Mammary epithelial cell (primary cell): ENCODE results near the gene WNT7A.

ENCODE experiments used
- EZH2 ChIP-seq: IDR thresholded peaks from 2 replicates; pipeline ENCODE4 v1.6.1; 2012; ENCODE audit warnings: low read length, inconsistent platforms, borderline replicate concordance
- TF ChIP-seq, protein P1 (sequence below), 2 donors: IDR thresholded peaks in 1 of 2; conservative IDR thresholded peaks in 1 of 2; 2 replicates each; pipeline ENCODE4 v1.5.1; 2011 to 2012; ENCODE audit warnings: inconsistent platforms in 2 of 2, low read length in 2 of 2, mild to moderate bottlenecking in 2 of 2, control low read depth in 1 of 2, low read depth in 1 of 2; ENCODE audit not compliant: insufficient read depth in 1 of 2; ENCODE audit errors: extremely low read depth in 1 of 2

DNA sequence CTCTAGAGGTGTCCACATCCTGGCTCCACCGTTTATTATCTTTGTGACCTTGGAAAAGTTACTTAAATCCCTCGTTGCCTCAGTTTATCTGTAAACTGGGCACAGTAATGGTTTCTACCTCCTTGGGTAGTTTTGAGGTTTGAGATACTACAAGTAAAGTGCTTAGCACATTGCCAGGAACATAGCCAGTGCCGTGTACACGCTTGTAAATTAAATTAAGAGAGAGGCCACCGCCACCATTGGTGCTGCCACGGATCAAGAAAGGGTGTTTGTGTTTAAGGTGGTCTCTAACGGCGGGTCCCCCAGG, 5.8 kb upstream of the WNT7A start:
- TF ChIP-seq, protein P1, sequence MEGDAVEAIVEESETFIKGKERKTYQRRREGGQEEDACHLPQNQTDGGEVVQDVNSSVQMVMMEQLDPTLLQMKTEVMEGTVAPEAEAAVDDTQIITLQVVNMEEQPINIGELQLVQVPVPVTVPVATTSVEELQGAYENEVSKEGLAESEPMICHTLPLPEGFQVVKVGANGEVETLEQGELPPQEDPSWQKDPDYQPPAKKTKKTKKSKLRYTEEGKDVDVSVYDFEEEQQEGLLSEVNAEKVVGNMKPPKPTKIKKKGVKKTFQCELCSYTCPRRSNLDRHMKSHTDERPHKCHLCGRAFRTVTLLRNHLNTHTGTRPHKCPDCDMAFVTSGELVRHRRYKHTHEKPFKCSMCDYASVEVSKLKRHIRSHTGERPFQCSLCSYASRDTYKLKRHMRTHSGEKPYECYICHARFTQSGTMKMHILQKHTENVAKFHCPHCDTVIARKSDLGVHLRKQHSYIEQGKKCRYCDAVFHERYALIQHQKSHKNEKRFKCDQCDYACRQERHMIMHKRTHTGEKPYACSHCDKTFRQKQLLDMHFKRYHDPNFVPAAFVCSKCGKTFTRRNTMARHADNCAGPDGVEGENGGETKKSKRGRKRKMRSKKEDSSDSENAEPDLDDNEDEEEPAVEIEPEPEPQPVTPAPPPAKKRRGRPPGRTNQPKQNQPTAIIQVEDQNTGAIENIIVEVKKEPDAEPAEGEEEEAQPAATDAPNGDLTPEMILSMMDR (conservative IDR thresholded peaks at IDR 0.05 in 1 of 2, IDR thresholded peaks at IDR 0.05 in 1 of 2; ENCODE audit: extremely low read depth in 1 of 2, insufficient read depth in 1 of 2, low read depth in 1 of 2, low read length in 2 of 2): no peak
- no peak for TF ChIP-seq EZH2
